ENCODE measurements around the gene C11orf58.

Gene C11orf58

DNA sequence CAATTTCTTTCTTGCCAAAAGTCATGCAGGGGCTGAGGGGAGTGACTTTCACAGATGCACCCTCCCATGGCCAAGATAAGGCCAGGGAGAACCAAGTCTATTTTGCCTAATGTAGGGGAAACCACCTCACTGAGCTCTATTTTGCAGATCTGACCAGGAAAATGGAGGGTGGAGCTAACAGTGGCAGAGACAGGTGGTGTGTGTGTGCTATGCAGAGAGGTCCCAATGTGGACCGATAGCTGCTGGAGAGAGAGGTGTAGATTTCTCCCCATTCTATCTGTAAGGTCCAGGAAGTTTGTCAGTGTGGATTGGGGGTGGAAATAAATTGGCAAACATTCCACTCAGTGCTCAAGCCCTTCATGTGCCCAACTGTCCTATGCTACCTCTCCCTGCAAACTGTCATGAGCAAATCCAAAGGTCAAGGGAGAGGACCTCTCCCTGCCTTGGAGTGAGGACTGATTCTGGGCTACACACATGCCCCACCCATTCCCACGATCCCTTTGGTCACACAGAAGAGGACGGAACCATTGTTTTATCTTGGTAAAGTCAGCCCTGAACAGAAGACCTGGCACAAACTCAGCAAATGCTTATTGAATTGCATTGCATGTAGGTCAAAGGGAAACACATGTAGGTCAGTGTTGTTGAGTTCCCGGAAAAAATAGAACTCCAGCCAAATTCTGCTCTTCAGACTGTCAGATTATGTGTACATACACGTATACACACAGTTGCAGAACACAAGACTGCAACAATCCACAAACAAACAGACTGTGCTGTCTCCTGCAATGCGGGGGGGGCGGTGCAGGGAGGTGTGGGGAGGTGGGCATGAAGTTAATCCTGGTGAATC, 65.9 kb downstream of the C11orf58 start:
- DNase-seq (ENCODE audit: low spot score) = no peak

DNA sequence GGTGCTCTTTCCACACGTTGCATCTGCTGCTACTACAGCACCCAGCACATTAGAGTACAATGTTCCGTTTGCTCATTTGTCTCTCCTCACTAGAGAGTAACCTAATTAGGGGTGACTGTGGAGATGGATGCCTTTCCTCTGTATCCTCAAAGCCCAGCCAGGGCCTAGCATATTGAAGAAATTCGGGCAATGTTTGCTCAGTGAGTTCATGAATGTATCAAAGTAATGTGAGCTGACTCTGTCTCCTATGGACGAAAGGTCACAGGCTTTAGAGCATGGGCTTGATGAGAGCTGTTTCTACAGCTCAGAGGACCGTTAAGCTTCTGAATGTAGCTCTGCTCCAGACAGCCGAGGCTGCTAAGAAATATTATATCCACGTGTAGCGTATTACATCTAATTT, 67.5 kb downstream of the C11orf58 start:
- no peak for DNase-seq (ENCODE audit: low spot score)

DNA sequence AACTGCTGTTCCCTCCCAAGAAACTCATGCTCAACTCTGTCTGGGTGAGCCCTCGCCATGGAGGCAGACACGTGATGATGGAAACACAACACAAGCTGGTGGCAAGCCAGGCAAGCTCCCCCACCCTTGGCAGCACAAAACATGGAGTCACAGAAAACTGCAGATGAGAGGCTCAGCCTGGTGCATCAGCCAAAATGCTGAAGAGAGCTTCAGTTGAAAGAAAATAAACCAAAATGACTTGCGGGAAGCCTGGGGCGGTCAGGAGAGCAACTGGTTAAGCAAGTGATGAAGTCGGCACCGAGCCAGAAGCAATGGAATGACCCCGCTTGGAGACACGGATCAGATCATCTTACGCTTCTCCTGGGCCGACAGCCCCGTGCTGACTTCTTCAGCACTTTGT, 68.3 kb downstream of the C11orf58 start:
- no peak for DNase-seq (ENCODE audit: low spot score)

DNA sequence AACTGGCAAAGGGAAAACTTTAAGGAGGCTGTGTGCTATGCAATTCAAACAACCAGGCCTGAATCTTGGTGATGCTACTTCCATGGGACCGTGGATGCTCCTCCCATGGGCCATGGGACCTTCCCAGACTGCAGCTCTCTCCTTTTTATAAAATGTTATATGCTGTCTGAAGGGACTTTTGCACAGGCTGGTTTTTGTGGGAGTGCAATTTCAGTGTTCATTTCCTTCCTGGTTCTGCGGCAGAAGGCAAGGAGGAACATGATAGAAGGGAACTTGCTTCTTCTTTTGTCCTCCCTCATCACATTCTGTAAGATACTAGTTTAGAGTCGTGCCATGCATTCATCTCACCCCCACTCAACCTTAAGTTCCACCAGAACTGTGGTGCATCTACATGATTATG, 68.9 kb downstream of the C11orf58 start:
- DNase-seq (ENCODE audit: low spot score) = no peak

Data from RKO (cell line).